K562 (cell line): ENCODE results near the gene MSRB3. TPM values are rescaled to one million over a fixed set of nuclear protein-coding genes. Genes with fewer than 3 reads are reported as not detected.

Experiments
- ATAC-seq: fragments of 200-7000 bp; cut with Tn5 transposase; 3 replicates; pipeline ENCODE4 v1.9.1; 2020; ENCODE audit warnings: moderate library complexity
- BruUV-seq: library from RNA; stranded (reverse); fragments of 400-500 nt; replicated peaks from 2 replicates; lab custom pipeline; 2021; lab: Mats Ljungman, UMichigan
- CTCF ChIA-PET: fragments of 300-600 bp; formaldehyde crosslinking; extraction: SDS; loops from one replicate; lab custom pipeline; 2021; ENCODE audit warnings: low intra/inter-chr PET ratio; lab: Yijun Ruan, JAX
- POLR2A ChIA-PET: fragments of 300-600, 350-650 bp; sonication (Branson Sonifier 250); formaldehyde crosslinking; extraction: SDS; loops from one replicate; lab custom pipeline; 2021; ENCODE audit warnings: antibody characterized with exemption, inconsistent platforms; lab: Yijun Ruan, JAX
- DNase-seq, 4 experiments: peaks; one replicate each; pipeline versions ENCODE4 v3.0.0 to v3.0.0-alpha.2; 2011 to 2018; ENCODE audit warnings: low spot score in 3 of 4, mixed read lengths in 3 of 4; ENCODE audit errors: extremely low read depth in 1 of 4
- FAIRE-seq: peaks from 2 replicates; lab custom pipeline; 2011; peaks lifted over from hg19 to GRCh38; lab: Jason Lieb, UNC
- H2AFZ ChIP-seq: 2 replicates; pipeline ENCODE4 v1.6.0; 2011; ENCODE audit warnings: low read depth, low read length, control low read depth, inconsistent platforms
- H3K27ac ChIP-seq: fragments of 200-600 bp; 3 replicates; pipeline ENCODE4 v1.8.0; 2011; ENCODE audit warnings: low read depth, mild to moderate bottlenecking, control low read depth, inconsistent platforms, low read length, moderate library complexity, mixed read lengths; ENCODE audit errors: extremely low read depth
- H3K27me3 ChIP-seq, 2 experiments: fragments of 300-600 bp in 1 of 2; 2 replicates in 1 of 2; 3 replicates in 1 of 2; pipeline versions ENCODE4 v1.6.0 to v1.8.0; 2011; ENCODE audit warnings: inconsistent platforms in 2 of 2, low read length in 2 of 2, mild to moderate bottlenecking in 1 of 2, mixed read lengths in 1 of 2, moderate library complexity in 1 of 2; ENCODE audit not compliant: control insufficient read depth in 2 of 2, insufficient read depth in 2 of 2
- H3K36me3 ChIP-seq: fragments of 300-600 bp; 3 replicates; pipeline ENCODE4 v1.8.0; 2011; ENCODE audit warnings: mild to moderate bottlenecking, low read length, inconsistent platforms; ENCODE audit not compliant: control insufficient read depth, insufficient read depth
- H3K4me1 ChIP-seq, 2 experiments: fragments of 200-600 bp in 1 of 2; replicated peaks in 1 of 2; 2 replicates in 1 of 2; 3 replicates in 1 of 2; pipeline versions ENCODE4 v1.5.1 to v1.8.0; 2011; ENCODE audit warnings: inconsistent platforms in 2 of 2, low read length in 2 of 2, mild to moderate bottlenecking in 1 of 2, mixed read lengths in 1 of 2, moderate library complexity in 1 of 2; ENCODE audit not compliant: control insufficient read depth in 2 of 2, insufficient read depth in 2 of 2
- H3K4me2 ChIP-seq: 2 replicates; pipeline ENCODE4 v1.6.1; 2011; ENCODE audit warnings: low read length, control low read depth, inconsistent platforms, mixed read lengths; ENCODE audit not compliant: insufficient read depth
- H3K4me3 ChIP-seq: fragments of 200-600 bp; sonication (generic), shearing (Covaris generic); 2 replicates; pipeline ENCODE4 v1.5.1; 2016; ENCODE audit warnings: control low read depth, inconsistent platforms
- H3K79me2 ChIP-seq: fragments of 200-600 bp; 3 replicates; pipeline ENCODE4 v1.8.0; 2011; ENCODE audit warnings: low read length, inconsistent platforms; ENCODE audit not compliant: control insufficient read depth, insufficient read depth
- H3K9ac ChIP-seq, 2 experiments: 2 replicates each; pipeline versions ENCODE4 v1.6.0 to v1.6.1; 2011; ENCODE audit warnings: low read depth in 2 of 2, low read length in 2 of 2, control low read depth in 1 of 2, inconsistent platforms in 1 of 2, mild to moderate bottlenecking in 1 of 2, mixed read lengths in 1 of 2; ENCODE audit not compliant: insufficient read depth in 1 of 2
- H3K9me1 ChIP-seq: one replicate; pipeline ENCODE4 v1.6.0; 2011; ENCODE audit warnings: inconsistent platforms, mild to moderate bottlenecking, low read length, moderate library complexity; ENCODE audit not compliant: control insufficient read depth, insufficient read depth
- H3K9me3 ChIP-seq: replicated peaks from 2 replicates; pipeline ENCODE4 v1.5.1; 2011; ENCODE audit warnings: low read depth, low read length, inconsistent platforms; ENCODE audit not compliant: control insufficient read depth, insufficient read depth
- H4K20me1 ChIP-seq: replicated peaks from 2 replicates; pipeline ENCODE4 v1.6.1; 2011; ENCODE audit warnings: low read length, inconsistent platforms, mixed read lengths; ENCODE audit not compliant: control insufficient read depth, insufficient read depth
- SMAD3 ChIP-seq: fragments of 450-650 bp; formaldehyde crosslinking; conservative IDR thresholded peaks from 2 replicates; pipeline ENCODE4 v1.4.0; 2020; ENCODE audit warnings: mild to moderate bottlenecking
- WGBS: fragments of 100-300 bp; shearing (Covaris generic); methylation state at CpG from one replicate; pipeline ENCODE4 v1.1.6; 2016; ENCODE audit warnings: low coverage, mixed read lengths; ENCODE audit not compliant: insufficient coverage; ENCODE audit errors: missing lambda C conversion rate; 5-methylcytosine and 5-hydroxymethylcytosine counted together
- in situ Hi-C: fragments of 300-500 bp; cut with MboI; formaldehyde crosslinking; loops from 4 replicates; pipeline ENCODE4 v1.15.0; 2018; ENCODE audit warnings: inconsistent platforms, mixed read lengths
- intact Hi-C: fragments of 100-400 bp; cut with micrococcal nuclease; formaldehyde crosslinking; loops from 2 replicates; pipeline ENCODE4 v1.14.2; 2022
- polyA plus RNA-seq, 8 experiments: library from polyadenylated mRNA; depleted of rRNA in 4 of 8; stranded (reverse) in 5 of 8; unstranded in 3 of 8; fragments of >200 nt; fragmentation: Nextera tagmentation in 2 of 8; fragmentation: Illumina TruSeq in 1 of 8; extraction: Ambion mirVana in 2 of 8; extraction: Trizol in 1 of 8; gene quantifications; 2 replicates each; pipeline versions ENCODE4 v1.2.1 to v1.2.3, GENCODE V29; 2011 to 2014; ENCODE audit warnings: inconsistent platforms in 1 of 8, missing spikeins in 1 of 8
- total RNA-seq, 7 experiments: library from RNA; depleted of rRNA in 6 of 7; stranded (reverse); fragments of >200 nt in 6 of 7; fragmentation: Illumina TruSeq in 2 of 7; extraction: Trizol in 2 of 7; gene quantifications; 2 replicates each; pipeline versions ENCODE4 v1.2.1 to v1.2.3, GENCODE V29; 2011 to 2021; ENCODE audit warnings: low replicate concordance in 1 of 7

The MSRB3 gene
- total and polyA plus RNA-seq, 9 of the 15 experiments (the other 6 are each of a cell fraction or from before 2014, with no cell fraction given), result 0.04 TPM; not detected in 8

- ATAC-seq, result no peak
- Histone ChIP-seq H3K79me2 (no peaks in the 10 kb centered on the region), H3K9me3 (no peaks in the 10 kb centered on the region), H2AFZ (no peak overlapping the region), H4K20me1 (no peaks in the 10 kb centered on the region), H3K4me3 (no peak overlapping the region), H3K9me1 (no peaks in the 10 kb centered on the region), H3K4me1 (no peaks in the 10 kb centered on the region), H3K36me3 (no peaks in the 10 kb centered on the region), H3K4me2 (no peak overlapping the region), H3K9ac (no peak overlapping the region), H3K27ac (no peak overlapping the region), H3K27me3 (peaks cover 0 to 16% of the 10 kb centered on the region in 2 experiments; a peak in 4 of 5 replicates)
- intact Hi-C loops (no loop called here), in situ Hi-C loops (no loop called here)
- no peak for TF ChIP-seq SMAD3 (CRISPR knock-in tag)
- no peak for FAIRE-seq
- DNase-seq, result no peak
- CTCF ChIA-PET, result no interaction called here
- BruUV-seq, result no TSS peak
- POLR2A ChIA-PET, result interaction anchor here (1.2 kb wide), 1 partner anchor 46 kb away, joined by 5 read pairs; no protein-coding TSS in a partner anchor
- 0% methylated on average over 3 of the region's 3 CpGs for WGBS
Measured at GRCh38 chr12:65511912-65512311, 233.4 kb downstream of the MSRB3 start.

Other genes with a start within 250 kb of the MSRB3 start
- gene WIF1, start 157.4 kb upstream of the MSRB3 start, total RNA-seq (2014; rRNA removed), result not detected in 2 replicates
- gene WIF1, start 157.4 kb upstream of the MSRB3 start, total RNA-seq (2014; rRNA removed; fragmentation: Illumina TruSeq; extraction: Trizol), result not detected in 2 replicates
- gene WIF1, start 157.4 kb upstream of the MSRB3 start, total RNA-seq (2015; rRNA removed; fragmentation: Illumina TruSeq; extraction: Trizol), result not detected in 2 replicates
- gene WIF1, start 157.4 kb upstream of the MSRB3 start, total RNA-seq (2021), result not detected in 2 replicates
- not detected in 2 replicates for gene WIF1, start 157.4 kb upstream of the MSRB3 start, polyA plus RNA-seq (2011; rRNA removed)
- gene WIF1, start 157.4 kb upstream of the MSRB3 start, polyA plus RNA-seq (2014; fragmentation: Illumina TruSeq; extraction: Trizol), result not detected in 2 replicates
- not detected for gene WIF1, start 157.4 kb upstream of the MSRB3 start, polyA plus RNA-seq (2014; fragmentation: Nextera tagmentation; extraction: Ambion mirVana)
- not detected in 2 replicates for gene WIF1, start 157.4 kb upstream of the MSRB3 start, polyA plus RNA-seq (2014; rRNA removed)
- 37.4 and 44.2 TPM in 2 replicates for gene LEMD3, start 109.1 kb upstream of the MSRB3 start, total RNA-seq (2014; rRNA removed)
- 17.2 and 18.6 TPM in 2 replicates for gene LEMD3, start 109.1 kb upstream of the MSRB3 start, total RNA-seq (2014; rRNA removed; fragmentation: Illumina TruSeq; extraction: Trizol)
- 21.3 and 22.1 TPM in 2 replicates for gene LEMD3, start 109.1 kb upstream of the MSRB3 start, total RNA-seq (2015; rRNA removed; fragmentation: Illumina TruSeq; extraction: Trizol)
- gene LEMD3, start 109.1 kb upstream of the MSRB3 start, total RNA-seq (2021), result 26.4 and 28.2 TPM in 2 replicates
- gene LEMD3, start 109.1 kb upstream of the MSRB3 start, polyA plus RNA-seq (2011; rRNA removed), result 17.4 and 18.3 TPM in 2 replicates
- 15.0 and 16.6 TPM in 2 replicates for gene LEMD3, start 109.1 kb upstream of the MSRB3 start, polyA plus RNA-seq (2014; fragmentation: Illumina TruSeq; extraction: Trizol)
- gene LEMD3, start 109.1 kb upstream of the MSRB3 start, polyA plus RNA-seq (2014; fragmentation: Nextera tagmentation; extraction: Ambion mirVana), result 1 to 10 TPM; 6.8 to 7.5 TPM
- gene LEMD3, start 109.1 kb upstream of the MSRB3 start, polyA plus RNA-seq (2014; rRNA removed), result 13.1 and 15.4 TPM in 2 replicates